HG03066 (cell line): ENCODE data around the gene BAHD1.

ENCODE experiments used
- ATAC-seq: cut with Tn5 transposase; IDR thresholded peaks from one replicate; pipeline ENCODE4 v1.9.1; 2021; ENCODE audit warnings: low read depth; ENCODE audit not compliant: unreplicated experiment

Gene BAHD1

GRCh38 chr15:40440743-40441564, at the start of gene BAHD1:
Gene BAHD1 (plus strand): TSS chr15:40440953. CDS start chr15:40458465, 17,512 bp downstream.
- peak; percentile 86 for ATAC-seq

- no peak for ATAC-seq
These were observed 47.5 kb upstream of the BAHD1 start for GRCh38 chr15:40392986-40393948.

- no peak for ATAC-seq
These were observed 42.9 kb upstream of the BAHD1 start for GRCh38 chr15:40397688-40398412.

- ATAC-seq: peak; percentile 80
These were observed 42.3 kb upstream of the BAHD1 start for GRCh38 chr15:40398413-40398873.

GRCh38 chr15:40399370-40399769, 41.4 kb upstream of the BAHD1 start:
- ATAC-seq: no peak

- ATAC-seq: peak; percentile 83
These were observed 35.0 kb upstream of the BAHD1 start, which contains the start of gene IVD for GRCh38 chr15:40405501-40406381. Gene IVD (plus strand): TSS chr15:40405795. CDS start chr15:40405828, 33 bp downstream.

- ATAC-seq: peak; percentile 60
These were observed 33.3 kb upstream of the BAHD1 start for GRCh38 chr15:40407330-40407990.

GRCh38 chr15:40409366-40409765, 31.4 kb upstream of the BAHD1 start:
- ATAC-seq: no peak

- ATAC-seq: no peak
These were observed 30.3 kb upstream of the BAHD1 start for GRCh38 chr15:40410476-40410875.

- ATAC-seq: no peak
These were observed 28.5 kb upstream of the BAHD1 start for GRCh38 chr15:40412095-40412759.

- no peak for ATAC-seq
These were observed 27.7 kb upstream of the BAHD1 start for GRCh38 chr15:40413036-40413435.

GRCh38 chr15:40414816-40415215, 25.9 kb upstream of the BAHD1 start:
- ATAC-seq: no peak

- no peak for ATAC-seq
These were observed 25.5 kb upstream of the BAHD1 start for GRCh38 chr15:40415226-40415625.

GRCh38 chr15:40416056-40416455, 24.7 kb upstream of the BAHD1 start:
- ATAC-seq: no peak

- ATAC-seq: no peak
These were observed 22.6 kb upstream of the BAHD1 start for GRCh38 chr15:40418126-40418525.

GRCh38 chr15:40420071-40420713, 20.6 kb upstream of the BAHD1 start:
- no peak for ATAC-seq

- ATAC-seq: no peak
These were observed 20.0 kb upstream of the BAHD1 start for GRCh38 chr15:40420793-40421192.
